Fibroblast of lung (primary cell): ENCODE data around the gene CDH4. TPM values are rescaled to one million over a fixed set of nuclear protein-coding genes. Genes with fewer than 3 reads are reported as not detected.

Experiments
- DNase-seq, 2 donors: peaks; one replicate each; pipeline versions ENCODE4 v3.0.0 to v3.0.0-alpha.2; 2010; ENCODE audit warnings: low read depth in 2 of 2
- H2AFZ ChIP-seq: 2 replicates; pipeline ENCODE4 v1.5.1; 2012; ENCODE audit warnings: low read length, control low read depth, inconsistent platforms
- H3K27ac ChIP-seq: 2 replicates; pipeline ENCODE4 v1.5.1; 2011; ENCODE audit warnings: low read length, control low read depth; ENCODE audit not compliant: insufficient read depth
- H3K27me3 ChIP-seq: 2 replicates; pipeline ENCODE4 v1.5.1; 2011; ENCODE audit warnings: mild to moderate bottlenecking, low read length; ENCODE audit not compliant: control insufficient read depth, insufficient read depth
- H3K36me3 ChIP-seq: 2 replicates; pipeline ENCODE4 v1.5.1; 2011; ENCODE audit warnings: low read length; ENCODE audit not compliant: control insufficient read depth, insufficient read depth
- H3K4me1 ChIP-seq: 2 replicates; pipeline ENCODE4 v1.5.1; 2011; ENCODE audit warnings: low read length; ENCODE audit not compliant: control insufficient read depth, insufficient read depth; ENCODE audit errors: extremely low read depth
- H3K4me2 ChIP-seq: 2 replicates; pipeline ENCODE4 v1.5.1; 2011; ENCODE audit warnings: low read length, control low read depth; ENCODE audit not compliant: insufficient read depth; ENCODE audit errors: extremely low read depth
- H3K4me3 ChIP-seq, 4 experiments: fragments of 200-600 bp in 1 of 4; sonication (generic) in 1 of 4; replicated peaks in 1 of 4; 2 replicates each; pipeline ENCODE4 v1.5.1; 2011 to 2016; ENCODE audit warnings: low read length in 4 of 4, low read depth in 3 of 4, mild to moderate bottlenecking in 3 of 4, control low read depth in 2 of 4, inconsistent platforms in 1 of 4, mixed read lengths in 1 of 4; ENCODE audit not compliant: insufficient read depth in 1 of 4; ENCODE audit errors: control extremely low read depth in 1 of 4
- H3K79me2 ChIP-seq: 2 replicates; pipeline ENCODE4 v1.5.1; 2012; ENCODE audit warnings: mild to moderate bottlenecking, low read length, inconsistent platforms; ENCODE audit not compliant: control insufficient read depth, insufficient read depth
- H3K9ac ChIP-seq: 2 replicates; pipeline ENCODE4 v1.5.1; 2011; ENCODE audit warnings: mild to moderate bottlenecking, low read length, control low read depth; ENCODE audit not compliant: insufficient read depth
- H3K9me3 ChIP-seq: 2 replicates; pipeline ENCODE4 v1.5.1; 2012; ENCODE audit warnings: low read depth, low read length; ENCODE audit not compliant: control insufficient read depth, insufficient read depth
- H4K20me1 ChIP-seq: 2 replicates; pipeline ENCODE4 v1.5.1; 2011; ENCODE audit warnings: low read length; ENCODE audit not compliant: control insufficient read depth, insufficient read depth; ENCODE audit errors: extremely low read depth
- EZH2 ChIP-seq: IDR thresholded peaks from 2 replicates; pipeline ENCODE4 v1.5.1; 2012; ENCODE audit warnings: low read length, control low read depth, mild to moderate bottlenecking; ENCODE audit errors: missing control alignments
- polyA plus RNA-seq, 2 donors: library from polyadenylated mRNA; depleted of rRNA in 1 of 2; stranded (reverse) in 1 of 2; unstranded in 1 of 2; fragments of >200 nt; gene quantifications; 2 replicates each; pipeline ENCODE4 v1.2.1, GENCODE V29; 2011 to 2012; ENCODE audit warnings: missing spikeins in 1 of 2
- total RNA-seq: library from RNA; depleted of rRNA; stranded (reverse); fragments of >200 nt; gene quantifications from 2 replicates; pipeline ENCODE4 v1.2.1, GENCODE V29; 2014
- TF ChIP-seq, protein P1 (sequence below), 2 donors: IDR thresholded peaks in 1 of 2; conservative IDR thresholded peaks in 1 of 2; 1 replicate in 1 of 2; 2 replicates in 1 of 2; pipeline ENCODE4 v1.5.1; 2011 to 2012; ENCODE audit warnings: low read length in 2 of 2, control low read depth in 1 of 2, inconsistent platforms in 1 of 2, low read depth in 1 of 2, mild to moderate bottlenecking in 1 of 2

CDH4 gene
- total and polyA plus RNA-seq, 2 donors (not counting 1 experiment from before 2014, with no cell fraction given) = 4.8 to 6.8 TPM

DNA sequence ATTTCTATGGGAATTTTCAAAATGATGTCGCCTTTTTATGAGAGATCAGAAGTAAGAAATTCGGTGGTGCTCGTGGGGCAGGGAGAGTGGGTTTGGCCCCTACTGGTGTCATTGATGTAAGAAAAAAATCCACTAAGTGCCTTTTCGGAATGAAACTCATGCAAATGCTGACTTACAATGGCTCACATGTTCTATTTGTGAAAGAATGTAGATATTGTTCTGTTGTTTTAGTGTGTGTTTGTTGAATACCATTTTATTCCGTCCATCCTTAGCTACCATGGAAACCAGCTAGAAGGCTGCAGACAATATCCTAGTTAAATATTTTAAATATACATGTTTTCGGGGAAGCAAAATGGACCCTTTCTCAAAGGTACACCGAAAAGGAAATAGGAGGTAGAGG is 508.7 kb downstream of the CDH4 start:
- H3K4me2 ChIP-seq = no peak overlapping the region
- H3K27ac ChIP-seq = no peak overlapping the region
- no peaks in the 10 kb centered on the region for H3K9me3 ChIP-seq
- H2AFZ ChIP-seq = no peak overlapping the region
- DNase-seq = no peak
- TF ChIP-seq EZH2 = no peak
- TF ChIP-seq, protein P1, sequence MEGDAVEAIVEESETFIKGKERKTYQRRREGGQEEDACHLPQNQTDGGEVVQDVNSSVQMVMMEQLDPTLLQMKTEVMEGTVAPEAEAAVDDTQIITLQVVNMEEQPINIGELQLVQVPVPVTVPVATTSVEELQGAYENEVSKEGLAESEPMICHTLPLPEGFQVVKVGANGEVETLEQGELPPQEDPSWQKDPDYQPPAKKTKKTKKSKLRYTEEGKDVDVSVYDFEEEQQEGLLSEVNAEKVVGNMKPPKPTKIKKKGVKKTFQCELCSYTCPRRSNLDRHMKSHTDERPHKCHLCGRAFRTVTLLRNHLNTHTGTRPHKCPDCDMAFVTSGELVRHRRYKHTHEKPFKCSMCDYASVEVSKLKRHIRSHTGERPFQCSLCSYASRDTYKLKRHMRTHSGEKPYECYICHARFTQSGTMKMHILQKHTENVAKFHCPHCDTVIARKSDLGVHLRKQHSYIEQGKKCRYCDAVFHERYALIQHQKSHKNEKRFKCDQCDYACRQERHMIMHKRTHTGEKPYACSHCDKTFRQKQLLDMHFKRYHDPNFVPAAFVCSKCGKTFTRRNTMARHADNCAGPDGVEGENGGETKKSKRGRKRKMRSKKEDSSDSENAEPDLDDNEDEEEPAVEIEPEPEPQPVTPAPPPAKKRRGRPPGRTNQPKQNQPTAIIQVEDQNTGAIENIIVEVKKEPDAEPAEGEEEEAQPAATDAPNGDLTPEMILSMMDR (conservative IDR thresholded peaks at IDR 0.05 in 1 of 2, IDR thresholded peaks at IDR 0.05 in 1 of 2; ENCODE audit: low read depth in 1 of 2, low read length in 2 of 2) = no peak
- no peaks in the 10 kb centered on the region for H3K36me3 ChIP-seq
- no peak overlapping the region for H3K4me3 ChIP-seq
- H3K9ac ChIP-seq = no peak overlapping the region
- H3K79me2 ChIP-seq = no peaks in the 10 kb centered on the region
- no peaks in the 10 kb centered on the region for H3K4me1 ChIP-seq
- H4K20me1 ChIP-seq = no peaks in the 10 kb centered on the region
- no peaks in the 10 kb centered on the region for H3K27me3 ChIP-seq

DNA sequence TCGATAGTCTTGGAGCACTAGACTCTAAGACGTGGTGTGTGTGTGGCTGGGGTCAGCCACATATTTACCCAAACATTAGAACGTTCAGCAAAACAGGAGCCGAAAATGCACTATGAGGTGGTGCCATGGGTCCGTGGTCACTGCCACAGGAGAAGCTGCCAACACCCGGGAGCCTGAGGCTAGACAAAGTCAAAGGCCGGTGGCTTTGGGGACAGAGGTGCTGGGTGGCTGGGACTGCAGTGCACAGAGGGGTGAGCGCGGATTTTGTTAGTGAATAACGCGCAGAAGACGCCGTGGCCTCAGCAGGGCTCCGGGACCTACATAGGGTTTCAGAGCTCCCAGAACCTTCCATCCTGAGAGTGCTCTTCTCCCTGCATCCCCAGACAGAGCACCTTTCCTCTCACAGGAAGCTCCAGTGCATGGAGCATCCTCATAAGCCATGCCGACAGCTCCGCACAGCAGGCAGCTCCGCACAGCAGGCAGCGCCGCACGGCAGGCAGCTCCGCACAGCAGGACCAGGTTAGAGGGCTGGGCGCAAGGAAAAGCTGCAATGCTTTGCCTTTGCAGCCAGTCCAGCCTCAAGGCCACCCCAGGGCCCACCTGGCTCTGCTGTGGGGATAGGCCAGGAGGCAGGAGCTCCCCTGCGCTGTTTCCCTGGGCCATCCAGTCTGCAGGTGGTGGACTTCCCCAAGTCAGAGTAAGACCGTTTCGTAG is 509.5 kb downstream of the CDH4 start:
- no peaks in the 10 kb centered on the region for H3K36me3 ChIP-seq
- no peaks in the 10 kb centered on the region for H3K4me1 ChIP-seq
- no peaks in the 10 kb centered on the region for H3K9me3 ChIP-seq
- no peak for TF ChIP-seq EZH2
- TF ChIP-seq, protein P1 (conservative IDR thresholded peaks at IDR 0.05 in 1 of 2, IDR thresholded peaks at IDR 0.05 in 1 of 2; ENCODE audit: low read depth in 1 of 2, low read length in 2 of 2) = no peak
- H3K27me3 ChIP-seq = no peaks in the 10 kb centered on the region
- H2AFZ ChIP-seq = no peak overlapping the region
- no peaks in the 10 kb centered on the region for H3K79me2 ChIP-seq
- H3K4me2 ChIP-seq = no peak overlapping the region
- H4K20me1 ChIP-seq = no peaks in the 10 kb centered on the region
- no peak overlapping the region for H3K27ac ChIP-seq
- H3K4me3 ChIP-seq = no peak overlapping the region
- no peak for DNase-seq
- no peak overlapping the region for H3K9ac ChIP-seq

GRCh38 chr20:61762167-61762710 is 510.2 kb downstream of the CDH4 start:
- Histone ChIP-seq H3K9ac (no peak overlapping the region), H3K9me3 (no peaks in the 10 kb centered on the region), H3K36me3 (no peaks in the 10 kb centered on the region), H3K4me3 (no peak overlapping the region), H3K4me2 (no peak overlapping the region), H4K20me1 (no peaks in the 10 kb centered on the region), H2AFZ (no peak overlapping the region), H3K27ac (no peak overlapping the region), H3K79me2 (no peaks in the 10 kb centered on the region), H3K27me3 (no peaks in the 10 kb centered on the region), H3K4me1 (no peaks in the 10 kb centered on the region)
- no peak for DNase-seq
- TF ChIP-seq, protein P1 (conservative IDR thresholded peaks at IDR 0.05 in 1 of 2, IDR thresholded peaks at IDR 0.05 in 1 of 2; ENCODE audit: low read depth in 1 of 2, low read length in 2 of 2) = no peak
- TF ChIP-seq EZH2 = no peak
